ENCODE data around the gene ABCF2. TPM values are rescaled to one million over a fixed set of nuclear protein-coding genes. Genes with fewer than 3 reads are reported as not detected.

Gene ABCF2
- total and polyA plus RNA-seq, 2 donors from 2014 or later = 22.5 to 30.8 TPM

GRCh38 chr7:151187409-151188251, 39.4 kb downstream of the ABCF2 start:
- Histone ChIP-seq H3K27ac (ENCODE audit: low read depth in 2 of 2, low read length in 2 of 2) (no peak overlapping the region), H3K4me1 (ENCODE audit: control insufficient read depth in 2 of 3, insufficient read depth in 2 of 3, low read depth in 1 of 3, low read length in 3 of 3) (no peaks in the 10 kb centered on the region), H3K9me3 (ENCODE audit: control insufficient read depth in 2 of 3, insufficient read depth in 1 of 3, low read length in 3 of 3) (no peaks in the 10 kb centered on the region), H3K36me3 (ENCODE audit: control insufficient read depth in 2 of 3, insufficient read depth in 3 of 3, low read length in 3 of 3) (no peaks in the 10 kb centered on the region), H3K27me3 (ENCODE audit: control insufficient read depth, insufficient read depth, low read length) (no peaks in the 10 kb centered on the region), H3K9ac (ENCODE audit: low read length in 3 of 3) (no peak overlapping the region), H3K4me3 (ENCODE audit: low read length in 3 of 3) (no peak overlapping the region)
- intact Hi-C loops (cut with DNase I) = no loop called here
- no peak for FAIRE-seq
- TF ChIP-seq, protein P1, sequence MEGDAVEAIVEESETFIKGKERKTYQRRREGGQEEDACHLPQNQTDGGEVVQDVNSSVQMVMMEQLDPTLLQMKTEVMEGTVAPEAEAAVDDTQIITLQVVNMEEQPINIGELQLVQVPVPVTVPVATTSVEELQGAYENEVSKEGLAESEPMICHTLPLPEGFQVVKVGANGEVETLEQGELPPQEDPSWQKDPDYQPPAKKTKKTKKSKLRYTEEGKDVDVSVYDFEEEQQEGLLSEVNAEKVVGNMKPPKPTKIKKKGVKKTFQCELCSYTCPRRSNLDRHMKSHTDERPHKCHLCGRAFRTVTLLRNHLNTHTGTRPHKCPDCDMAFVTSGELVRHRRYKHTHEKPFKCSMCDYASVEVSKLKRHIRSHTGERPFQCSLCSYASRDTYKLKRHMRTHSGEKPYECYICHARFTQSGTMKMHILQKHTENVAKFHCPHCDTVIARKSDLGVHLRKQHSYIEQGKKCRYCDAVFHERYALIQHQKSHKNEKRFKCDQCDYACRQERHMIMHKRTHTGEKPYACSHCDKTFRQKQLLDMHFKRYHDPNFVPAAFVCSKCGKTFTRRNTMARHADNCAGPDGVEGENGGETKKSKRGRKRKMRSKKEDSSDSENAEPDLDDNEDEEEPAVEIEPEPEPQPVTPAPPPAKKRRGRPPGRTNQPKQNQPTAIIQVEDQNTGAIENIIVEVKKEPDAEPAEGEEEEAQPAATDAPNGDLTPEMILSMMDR (IDR thresholded peaks at IDR 0.05; ENCODE audit: borderline replicate concordance, extremely low read depth, insufficient read depth) = no peak
- DNase-seq = no peak

DNA sequence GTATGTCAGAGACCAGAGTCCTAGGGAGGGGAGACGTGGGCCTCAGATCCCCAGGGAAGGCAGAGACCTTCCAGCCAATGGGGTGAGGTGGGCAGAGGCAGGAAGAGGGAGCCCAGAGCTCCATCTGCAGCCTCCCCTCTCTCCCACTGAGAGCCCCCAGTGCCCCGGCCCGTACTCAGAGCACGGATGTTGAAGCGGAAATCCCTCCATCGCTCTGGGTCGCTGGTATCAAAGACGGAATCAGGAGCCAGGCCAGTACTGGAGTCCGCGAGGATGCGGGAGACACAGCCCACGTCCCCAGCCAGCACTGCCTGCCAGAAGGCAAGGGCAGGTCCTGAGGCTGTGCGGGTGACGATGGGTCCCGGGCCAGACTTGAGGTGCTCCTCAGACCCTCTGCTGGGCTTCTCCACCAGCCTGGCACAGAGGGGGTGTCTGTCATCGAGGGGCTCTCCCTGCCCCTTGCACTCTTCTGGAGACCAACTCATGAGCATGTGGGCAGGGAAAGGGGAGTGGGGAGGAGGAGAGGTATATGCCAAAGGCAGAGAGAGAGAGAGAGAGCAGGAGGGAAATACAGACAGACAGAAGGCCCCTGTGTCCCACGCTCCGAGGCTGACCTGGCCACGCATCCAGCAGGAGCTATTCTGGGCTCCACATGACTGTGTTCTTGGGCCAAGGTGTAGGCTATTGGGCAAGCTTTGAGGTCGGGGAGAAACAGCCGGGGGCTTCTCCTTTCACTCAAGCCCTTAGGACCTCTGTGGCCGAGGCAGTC, 40.2 kb downstream of the ABCF2 start, which contains the start of gene ASB10:
Gene ASB10 (minus strand): TSS at position 611 of the 769 bp plus-strand sequence. CDS start 120 bp downstream, at position 491.
- Histone ChIP-seq H3K4me3 (ENCODE audit: low read length in 3 of 3) (no peak within 1 kb of the TSS), H3K36me3 (ENCODE audit: control insufficient read depth in 2 of 3, insufficient read depth in 3 of 3, low read length in 3 of 3) (no peaks in the 10 kb centered on the region), H3K9me3 (ENCODE audit: control insufficient read depth in 2 of 3, insufficient read depth in 1 of 3, low read length in 3 of 3) (no peaks in the 10 kb centered on the region), H3K9ac (ENCODE audit: low read length in 3 of 3) (no peak within 1 kb of the TSS), H3K27ac (ENCODE audit: low read depth in 2 of 2, low read length in 2 of 2) (no peak within 1 kb of the TSS), H3K27me3 (ENCODE audit: control insufficient read depth, insufficient read depth, low read length) (no peaks in the 10 kb centered on the region), H3K4me1 (ENCODE audit: control insufficient read depth in 2 of 3, insufficient read depth in 2 of 3, low read depth in 1 of 3, low read length in 3 of 3) (no peaks in the 10 kb centered on the region)
- intact Hi-C loops (cut with DNase I) = no loop called here
- TF ChIP-seq, protein P1 (IDR thresholded peaks at IDR 0.05; ENCODE audit: borderline replicate concordance, extremely low read depth, insufficient read depth) = no peak
- FAIRE-seq (no peak), DNase-seq (no peak)

GRCh38 chr7:151185762-151186639, 41.0 kb downstream of the ABCF2 start:
- DNase-seq = peak in 1 of 5 donors; percentile 11
- intact Hi-C loops (cut with DNase I) = no loop called here
- no peak for FAIRE-seq
- H3K9me3 ChIP-seq (ENCODE audit: control insufficient read depth in 2 of 3, insufficient read depth in 1 of 3, low read length in 3 of 3) = no peaks in the 10 kb centered on the region
- no peak overlapping the region for H3K9ac ChIP-seq (ENCODE audit: low read length in 3 of 3)
- H3K27ac ChIP-seq (ENCODE audit: low read depth in 2 of 2, low read length in 2 of 2) = no peak overlapping the region
- H3K27me3 ChIP-seq (ENCODE audit: control insufficient read depth, insufficient read depth, low read length) = no peaks in the 10 kb centered on the region
- H3K4me3 ChIP-seq (ENCODE audit: low read length in 3 of 3) = no peak overlapping the region
- TF ChIP-seq, protein P1 (IDR thresholded peaks at IDR 0.05; ENCODE audit: borderline replicate concordance, extremely low read depth, insufficient read depth) = no peak
- no peaks in the 10 kb centered on the region for H3K36me3 ChIP-seq (ENCODE audit: control insufficient read depth in 2 of 3, insufficient read depth in 3 of 3, low read length in 3 of 3)
- no peaks in the 10 kb centered on the region for H3K4me1 ChIP-seq (ENCODE audit: control insufficient read depth in 2 of 3, insufficient read depth in 2 of 3, low read depth in 1 of 3, low read length in 3 of 3)

Measured in kidney (tissue), 14 donors.